ENCODE results near the gene KRTAP2-2. TPM values are rescaled to one million over a fixed set of nuclear protein-coding genes. Genes with fewer than 3 reads are reported as not detected.
"Not testable (repeated sequence)": the region's sequence is repeated elsewhere in the genome, so short reads cannot be mapped to it uniquely, and the experiment has no call there.

The KRTAP2-2 gene
- total RNA-seq, 2 donors from 2014 or later: not detected

- DNase-seq (ENCODE audit: low spot score): no peak
- intact Hi-C loops (cut with DNase I): no loop called here
Observed at GRCh38 chr17:41065829-41066624, 11.0 kb upstream of the KRTAP2-2 start, which contains the start of gene KRTAP2-4. KRTAP2-4 (minus strand) TSS chr17:41065879; CDS start chr17:41065845, 34 bp downstream.

- intact Hi-C loops (cut with DNase I); DNase-seq (ENCODE audit: low spot score): not testable (repeated sequence)
Observed at GRCh38 chr17:41065016-41065689, 10.1 kb upstream of the KRTAP2-2 start.

- DNase-seq (ENCODE audit: low spot score): no peak
- intact Hi-C loops (cut with DNase I): no loop called here
Observed at GRCh38 chr17:41064301-41064700, 9.3 kb upstream of the KRTAP2-2 start.

GRCh38 chr17:41063449-41063848 is 8.4 kb upstream of the KRTAP2-2 start:
- DNase-seq (ENCODE audit: low spot score): no peak
- intact Hi-C loops (cut with DNase I): no loop called here

- intact Hi-C loops (cut with DNase I): no loop called here
Observed at GRCh38 chr17:41061964-41062363, 6.9 kb upstream of the KRTAP2-2 start.

GRCh38 chr17:41060052-41060604 is 5.1 kb upstream of the KRTAP2-2 start, which contains the start of gene KRTAP2-3:
KRTAP2-3 (minus strand) TSS chr17:41060114; CDS start chr17:41060050, 64 bp downstream.
- no peak for DNase-seq (ENCODE audit: low spot score)
- intact Hi-C loops (cut with DNase I): no loop called here

More at GRCh38 chr17:41061964-41062363, 6.9 kb upstream of the KRTAP2-2 start:
- no peak for DNase-seq (ENCODE audit: low spot score)

- intact Hi-C loops (cut with DNase I); DNase-seq (ENCODE audit: low spot score): not testable (repeated sequence)
Observed at GRCh38 chr17:41059276-41060051, 4.4 kb upstream of the KRTAP2-2 start.

- DNase-seq (ENCODE audit: low spot score): no peak
- intact Hi-C loops (cut with DNase I): no loop called here
Observed at GRCh38 chr17:41058741-41059140, 3.7 kb upstream of the KRTAP2-2 start.

GRCh38 chr17:41057547-41057946 is 2.5 kb upstream of the KRTAP2-2 start:
- intact Hi-C loops (cut with DNase I): no loop called here
- DNase-seq (ENCODE audit: low spot score): no peak

GRCh38 chr17:41054556-41054955 is 474 bp downstream of the KRTAP2-2 start:
- intact Hi-C loops (cut with DNase I); DNase-seq (ENCODE audit: low spot score): not testable (repeated sequence)

GRCh38 chr17:41054025-41054424 is 1.0 kb downstream of the KRTAP2-2 start:
- intact Hi-C loops (cut with DNase I): no loop called here

GRCh38 chr17:41052566-41052965 is 2.5 kb downstream of the KRTAP2-2 start:
- intact Hi-C loops (cut with DNase I): no loop called here

More at GRCh38 chr17:41054025-41054424, 1.0 kb downstream of the KRTAP2-2 start:
- no peak for DNase-seq (ENCODE audit: low spot score)

GRCh38 chr17:41049110-41049509 is 5.9 kb downstream of the KRTAP2-2 start:
- intact Hi-C loops (cut with DNase I): no loop called here
- DNase-seq (ENCODE audit: low spot score): no peak

More at GRCh38 chr17:41052566-41052965, 2.5 kb downstream of the KRTAP2-2 start:
- DNase-seq (ENCODE audit: low spot score): no peak

- intact Hi-C loops (cut with DNase I): no loop called here
- DNase-seq (ENCODE audit: low spot score): no peak
Observed at GRCh38 chr17:41048441-41048840, 6.6 kb downstream of the KRTAP2-2 start.

GRCh38 chr17:41046735-41047465 is 8.1 kb downstream of the KRTAP2-2 start, which contains the start of gene KRTAP2-1:
KRTAP2-1 (minus strand) TSS chr17:41047316; CDS start chr17:41047267, 49 bp downstream.
- DNase-seq (ENCODE audit: low spot score); intact Hi-C loops (cut with DNase I): not testable (repeated sequence)

- DNase-seq (ENCODE audit: low spot score): no peak
- intact Hi-C loops (cut with DNase I): no loop called here
Observed at GRCh38 chr17:41042953-41043352, 12.1 kb downstream of the KRTAP2-2 start.

GRCh38 chr17:41040783-41041571 is 14.1 kb downstream of the KRTAP2-2 start, which contains the start of gene KRTAP1-1:
KRTAP1-1 (minus strand) TSS chr17:41041450; CDS start chr17:41041397, 53 bp downstream.
- DNase-seq (ENCODE audit: low spot score); intact Hi-C loops (cut with DNase I): not testable (repeated sequence)
